GM19043 (cell line): Measurements from ENCODE around the gene ASTL.

Source experiments
- ATAC-seq: cut with Tn5 transposase; IDR thresholded peaks from one replicate; pipeline ENCODE4 v1.9.1; 2021; ENCODE audit warnings: low read depth; ENCODE audit not compliant: unreplicated experiment

The ASTL gene

GRCh38 chr2:96138179-96139145 lies at the start of gene ASTL:
Gene ASTL (minus strand): TSS chr2:96138502. CDS start chr2:96138436, 66 bp downstream.
- no peak for ATAC-seq

- ATAC-seq = no peak
Measured at GRCh38 chr2:96186562-96186961, 48.3 kb upstream of the ASTL start.

GRCh38 chr2:96185516-96185915 lies 47.2 kb upstream of the ASTL start:
- no peak for ATAC-seq

- no peak for ATAC-seq
Measured at GRCh38 chr2:96184989-96185388, 46.7 kb upstream of the ASTL start.

GRCh38 chr2:96184188-96184587 lies 45.9 kb upstream of the ASTL start:
- ATAC-seq = no peak

GRCh38 chr2:96181529-96181928 lies 43.2 kb upstream of the ASTL start:
- peak; percentile 47 for ATAC-seq

GRCh38 chr2:96180521-96180920 lies 42.2 kb upstream of the ASTL start:
- no peak for ATAC-seq

GRCh38 chr2:96180002-96180401 lies 41.7 kb upstream of the ASTL start:
- ATAC-seq = no peak

- no peak for ATAC-seq
Measured at GRCh38 chr2:96176661-96177060, 38.4 kb upstream of the ASTL start.

GRCh38 chr2:96175951-96176350 lies 37.6 kb upstream of the ASTL start:
- no peak for ATAC-seq

GRCh38 chr2:96174251-96175144 lies 36.2 kb upstream of the ASTL start:
- peak; percentile 57 for ATAC-seq

- ATAC-seq = no peak
Measured at GRCh38 chr2:96171831-96172230, 33.5 kb upstream of the ASTL start.

- ATAC-seq = no peak
Measured at GRCh38 chr2:96170626-96171025, 32.3 kb upstream of the ASTL start.

GRCh38 chr2:96169868-96170507 lies 31.7 kb upstream of the ASTL start:
- ATAC-seq = no peak

GRCh38 chr2:96167407-96168013 lies 29.2 kb upstream of the ASTL start:
- no peak for ATAC-seq

GRCh38 chr2:96164459-96165184 lies 26.3 kb upstream of the ASTL start:
- ATAC-seq = peak; percentile 63

- peak; percentile 58 for ATAC-seq
Measured at GRCh38 chr2:96163768-96164429, 25.6 kb upstream of the ASTL start.

GRCh38 chr2:96163415-96163767 lies 25.1 kb upstream of the ASTL start:
- peak; percentile 6 for ATAC-seq

GRCh38 chr2:96161898-96162297 lies 23.6 kb upstream of the ASTL start:
- no peak for ATAC-seq
